IMR-90 (cell line): ENCODE measurements around the gene OSMR.

Source experiments
- BHLHE40 ChIP-seq: fragments of 150-350 bp; IDR thresholded peaks from 2 replicates; pipeline ENCODE4 v1.6.1; 2016; ENCODE audit warnings: mild to moderate bottlenecking, low read depth, low read length
- FOS ChIP-seq: fragments of 150-350 bp; IDR thresholded peaks from 2 replicates; pipeline ENCODE4 v1.6.1; 2016; ENCODE audit warnings: low read depth, low read length
- MAFK ChIP-seq: IDR thresholded peaks from 2 replicates; pipeline ENCODE4 v1.6.1; 2012; ENCODE audit warnings: low read depth, low read length, improper control_type of control experiment
- MAZ ChIP-seq: IDR thresholded peaks from 2 replicates; pipeline ENCODE4 v1.6.1; 2012; ENCODE audit warnings: low read depth, mild to moderate bottlenecking, low read length, improper control_type of control experiment, moderate library complexity, borderline replicate concordance
- MXI1 ChIP-seq: IDR thresholded peaks from 2 replicates; pipeline ENCODE4 v1.6.1; 2012; ENCODE audit warnings: low read depth, mild to moderate bottlenecking, low read length, moderate library complexity, borderline replicate concordance
- POLR2A ChIP-seq: IDR thresholded peaks from 2 replicates; pipeline ENCODE4 v1.6.1; 2012; ENCODE audit warnings: mild to moderate bottlenecking, low read depth, low read length
- RAD21 ChIP-seq: IDR thresholded peaks from 2 replicates; pipeline ENCODE4 v1.6.1; 2012; ENCODE audit warnings: low read length, improper control_type of control experiment
- RCOR1 ChIP-seq: IDR thresholded peaks from 2 replicates; pipeline ENCODE4 v1.6.1; 2012; ENCODE audit warnings: mild to moderate bottlenecking, low read length, improper control_type of control experiment; ENCODE audit not compliant: insufficient replicate concordance
- RFX5 ChIP-seq: IDR thresholded peaks from 2 replicates; pipeline ENCODE4 v1.8.0; 2012; ENCODE audit warnings: low read depth, mild to moderate bottlenecking, low read length, moderate library complexity
- SMC3 ChIP-seq: fragments of 150-350 bp; IDR thresholded peaks from 2 replicates; pipeline ENCODE4 v1.6.1; 2016; ENCODE audit warnings: low read depth, mild to moderate bottlenecking, antibody characterized with exemption, low read length, moderate library complexity
- TF ChIP-seq, protein P1 (sequence below): conservative IDR thresholded peaks from 2 replicates; pipeline ENCODE4 v1.5.1; 2012; ENCODE audit warnings: mild to moderate bottlenecking, low read depth, low read length, improper control_type of control experiment

DNA sequence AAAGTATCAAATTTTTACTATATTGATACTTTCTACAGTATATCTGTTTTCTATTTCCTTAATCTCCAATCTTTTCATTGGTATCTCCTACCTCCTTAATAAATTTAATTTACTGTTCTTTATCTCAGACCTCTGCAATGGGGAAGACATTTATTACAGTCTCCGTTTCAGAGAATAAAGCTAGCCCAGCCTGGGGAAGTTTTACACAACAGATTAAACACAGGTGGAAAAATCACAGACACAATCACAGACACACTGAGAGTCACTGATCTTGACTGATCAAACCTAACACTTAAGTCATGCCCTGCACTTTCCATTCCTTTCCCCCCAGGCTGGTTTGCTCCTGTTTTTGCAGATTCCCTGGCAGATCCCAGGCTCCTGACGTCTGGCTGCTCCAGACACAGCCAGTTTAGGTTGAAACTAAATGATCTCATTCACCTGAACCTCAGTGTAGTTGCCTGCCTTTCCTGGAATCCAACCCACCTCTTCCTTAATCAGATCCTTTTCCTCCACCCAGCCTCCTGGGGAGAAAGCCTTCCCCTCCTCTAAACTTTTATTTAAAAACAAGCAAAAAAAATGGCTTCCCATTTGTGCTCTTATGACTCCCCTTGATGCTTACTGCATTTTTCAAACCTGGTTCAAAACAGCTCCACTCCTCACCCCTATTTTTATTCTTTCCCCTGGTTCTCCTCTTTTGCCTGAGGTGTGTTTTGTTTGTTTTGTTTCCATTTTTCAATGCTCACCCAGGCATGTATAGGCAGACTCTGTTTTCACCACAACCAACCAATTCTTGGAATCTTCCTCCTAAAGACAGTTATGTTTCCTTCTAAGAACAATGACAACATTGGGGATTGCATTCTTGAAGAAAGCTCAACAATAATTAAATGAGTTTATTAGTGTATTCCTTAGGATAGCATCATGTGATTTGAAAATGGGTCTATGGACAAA lies 29.5 kb upstream of the OSMR start:
- no peak for TF ChIP-seq MXI1
- TF ChIP-seq, protein P1, sequence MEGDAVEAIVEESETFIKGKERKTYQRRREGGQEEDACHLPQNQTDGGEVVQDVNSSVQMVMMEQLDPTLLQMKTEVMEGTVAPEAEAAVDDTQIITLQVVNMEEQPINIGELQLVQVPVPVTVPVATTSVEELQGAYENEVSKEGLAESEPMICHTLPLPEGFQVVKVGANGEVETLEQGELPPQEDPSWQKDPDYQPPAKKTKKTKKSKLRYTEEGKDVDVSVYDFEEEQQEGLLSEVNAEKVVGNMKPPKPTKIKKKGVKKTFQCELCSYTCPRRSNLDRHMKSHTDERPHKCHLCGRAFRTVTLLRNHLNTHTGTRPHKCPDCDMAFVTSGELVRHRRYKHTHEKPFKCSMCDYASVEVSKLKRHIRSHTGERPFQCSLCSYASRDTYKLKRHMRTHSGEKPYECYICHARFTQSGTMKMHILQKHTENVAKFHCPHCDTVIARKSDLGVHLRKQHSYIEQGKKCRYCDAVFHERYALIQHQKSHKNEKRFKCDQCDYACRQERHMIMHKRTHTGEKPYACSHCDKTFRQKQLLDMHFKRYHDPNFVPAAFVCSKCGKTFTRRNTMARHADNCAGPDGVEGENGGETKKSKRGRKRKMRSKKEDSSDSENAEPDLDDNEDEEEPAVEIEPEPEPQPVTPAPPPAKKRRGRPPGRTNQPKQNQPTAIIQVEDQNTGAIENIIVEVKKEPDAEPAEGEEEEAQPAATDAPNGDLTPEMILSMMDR = no peak
- no peak for TF ChIP-seq POLR2A
- no peak for TF ChIP-seq BHLHE40
- TF ChIP-seq FOS = no peak
- no peak for TF ChIP-seq RAD21
- no peak for TF ChIP-seq SMC3
- no peak for TF ChIP-seq MAZ
- TF ChIP-seq RFX5 = no peak
- no peak for TF ChIP-seq RCOR1
- TF ChIP-seq MAFK = no peak
